HG02642 (cell line): ENCODE results near the gene DSCAM.
"Not testable (repeated sequence)": the region's sequence is repeated elsewhere in the genome, so short reads cannot be mapped to it uniquely, and the experiment has no call there.

Experiments used
- ATAC-seq: cut with Tn5 transposase; IDR thresholded peaks from one replicate; pipeline ENCODE4 v1.9.1; 2021; ENCODE audit warnings: mild to moderate bottlenecking; ENCODE audit not compliant: unreplicated experiment, poor library complexity

The DSCAM gene

GRCh38 chr21:40846587-40847411 is at the start of gene DSCAM:
TSS of gene DSCAM (minus strand) at chr21:40847158. CDS start at chr21:40846661, 497 bp downstream.
- no peak for ATAC-seq

GRCh38 chr21:40895697-40896096 is 48.7 kb upstream of the DSCAM start:
- not testable (repeated sequence) for ATAC-seq

- ATAC-seq: no peak
Measured at GRCh38 chr21:40886931-40887330, 40.0 kb upstream of the DSCAM start.

- ATAC-seq: no peak
Measured at GRCh38 chr21:40886006-40886405, 39.0 kb upstream of the DSCAM start.

GRCh38 chr21:40882192-40882915 is 35.4 kb upstream of the DSCAM start:
- ATAC-seq: no peak

- ATAC-seq: no peak
Measured at GRCh38 chr21:40881767-40882166, 34.8 kb upstream of the DSCAM start.

GRCh38 chr21:40871099-40871498 is 24.1 kb upstream of the DSCAM start:
- no peak for ATAC-seq

- no peak for ATAC-seq
Measured at GRCh38 chr21:40863839-40864238, 16.9 kb upstream of the DSCAM start.

GRCh38 chr21:40858517-40858916 is 11.6 kb upstream of the DSCAM start:
- no peak for ATAC-seq

- no peak for ATAC-seq
Measured at GRCh38 chr21:40853956-40854688, 7.2 kb upstream of the DSCAM start.

GRCh38 chr21:40852563-40852962 is 5.6 kb upstream of the DSCAM start:
- no peak for ATAC-seq

GRCh38 chr21:40851749-40852148 is 4.8 kb upstream of the DSCAM start:
- ATAC-seq: no peak

- ATAC-seq: no peak
Measured at GRCh38 chr21:40850071-40850470, 3.1 kb upstream of the DSCAM start.

GRCh38 chr21:40847951-40848350 is 993 bp upstream of the DSCAM start:
- no peak for ATAC-seq

GRCh38 chr21:40846103-40846502 is 855 bp downstream of the DSCAM start:
- ATAC-seq: no peak

- ATAC-seq: no peak
Measured at GRCh38 chr21:40845441-40845995, 1.4 kb downstream of the DSCAM start.

GRCh38 chr21:40844935-40845334 is 2.0 kb downstream of the DSCAM start:
- ATAC-seq: no peak

- no peak for ATAC-seq
Measured at GRCh38 chr21:40842197-40842552, 4.8 kb downstream of the DSCAM start.

- no peak for ATAC-seq
Measured at GRCh38 chr21:40841524-40842196, 5.3 kb downstream of the DSCAM start.
